K562 (cell line): ENCODE measurements around the gene SYVN1. TPM values are rescaled to one million over a fixed set of nuclear protein-coding genes. Genes with fewer than 3 reads are reported as not detected.

Source experiments
- ATAC-seq: fragments of 200-7000 bp; cut with Tn5 transposase; 3 replicates; pipeline ENCODE4 v1.9.1; 2020; ENCODE audit warnings: moderate library complexity
- BruUV-seq: library from RNA; stranded (reverse); fragments of 400-500 nt; replicated peaks from 2 replicates; lab custom pipeline; 2021; lab: Mats Ljungman, UMichigan
- CTCF ChIA-PET: fragments of 300-600 bp; formaldehyde crosslinking; extraction: SDS; loops from one replicate; lab custom pipeline; 2021; ENCODE audit warnings: low intra/inter-chr PET ratio; lab: Yijun Ruan, JAX
- POLR2A ChIA-PET: fragments of 300-600, 350-650 bp; sonication (Branson Sonifier 250); formaldehyde crosslinking; extraction: SDS; loops from one replicate; lab custom pipeline; 2021; ENCODE audit warnings: antibody characterized with exemption, inconsistent platforms; lab: Yijun Ruan, JAX
- DNase-seq, 4 experiments: peaks; one replicate each; pipeline versions ENCODE4 v3.0.0 to v3.0.0-alpha.2; 2011 to 2018; ENCODE audit warnings: low spot score in 3 of 4, mixed read lengths in 3 of 4; ENCODE audit errors: extremely low read depth in 1 of 4
- FAIRE-seq: peaks from 2 replicates; lab custom pipeline; 2011; peaks lifted over from hg19 to GRCh38; lab: Jason Lieb, UNC
- H2AFZ ChIP-seq: 2 replicates; pipeline ENCODE4 v1.6.0; 2011; ENCODE audit warnings: low read depth, low read length, control low read depth, inconsistent platforms
- H3K27ac ChIP-seq: fragments of 200-600 bp; 3 replicates; pipeline ENCODE4 v1.8.0; 2011; ENCODE audit warnings: low read depth, mild to moderate bottlenecking, control low read depth, inconsistent platforms, low read length, moderate library complexity, mixed read lengths; ENCODE audit errors: extremely low read depth
- H3K27me3 ChIP-seq, 2 experiments: fragments of 300-600 bp in 1 of 2; 2 replicates in 1 of 2; 3 replicates in 1 of 2; pipeline versions ENCODE4 v1.6.0 to v1.8.0; 2011; ENCODE audit warnings: inconsistent platforms in 2 of 2, low read length in 2 of 2, mild to moderate bottlenecking in 1 of 2, mixed read lengths in 1 of 2, moderate library complexity in 1 of 2; ENCODE audit not compliant: control insufficient read depth in 2 of 2, insufficient read depth in 2 of 2
- H3K36me3 ChIP-seq: fragments of 300-600 bp; 3 replicates; pipeline ENCODE4 v1.8.0; 2011; ENCODE audit warnings: mild to moderate bottlenecking, low read length, inconsistent platforms; ENCODE audit not compliant: control insufficient read depth, insufficient read depth
- H3K4me1 ChIP-seq, 2 experiments: fragments of 200-600 bp in 1 of 2; replicated peaks in 1 of 2; 2 replicates in 1 of 2; 3 replicates in 1 of 2; pipeline versions ENCODE4 v1.5.1 to v1.8.0; 2011; ENCODE audit warnings: inconsistent platforms in 2 of 2, low read length in 2 of 2, mild to moderate bottlenecking in 1 of 2, mixed read lengths in 1 of 2, moderate library complexity in 1 of 2; ENCODE audit not compliant: control insufficient read depth in 2 of 2, insufficient read depth in 2 of 2
- H3K4me2 ChIP-seq: 2 replicates; pipeline ENCODE4 v1.6.1; 2011; ENCODE audit warnings: low read length, control low read depth, inconsistent platforms, mixed read lengths; ENCODE audit not compliant: insufficient read depth
- H3K4me3 ChIP-seq: fragments of 200-600 bp; sonication (generic), shearing (Covaris generic); 2 replicates; pipeline ENCODE4 v1.5.1; 2016; ENCODE audit warnings: control low read depth, inconsistent platforms
- H3K79me2 ChIP-seq: fragments of 200-600 bp; 3 replicates; pipeline ENCODE4 v1.8.0; 2011; ENCODE audit warnings: low read length, inconsistent platforms; ENCODE audit not compliant: control insufficient read depth, insufficient read depth
- H3K9ac ChIP-seq, 2 experiments: 2 replicates each; pipeline versions ENCODE4 v1.6.0 to v1.6.1; 2011; ENCODE audit warnings: low read depth in 2 of 2, low read length in 2 of 2, control low read depth in 1 of 2, inconsistent platforms in 1 of 2, mild to moderate bottlenecking in 1 of 2, mixed read lengths in 1 of 2; ENCODE audit not compliant: insufficient read depth in 1 of 2
- H3K9me1 ChIP-seq: one replicate; pipeline ENCODE4 v1.6.0; 2011; ENCODE audit warnings: inconsistent platforms, mild to moderate bottlenecking, low read length, moderate library complexity; ENCODE audit not compliant: control insufficient read depth, insufficient read depth
- H3K9me3 ChIP-seq: replicated peaks from 2 replicates; pipeline ENCODE4 v1.5.1; 2011; ENCODE audit warnings: low read depth, low read length, inconsistent platforms; ENCODE audit not compliant: control insufficient read depth, insufficient read depth
- H4K20me1 ChIP-seq: replicated peaks from 2 replicates; pipeline ENCODE4 v1.6.1; 2011; ENCODE audit warnings: low read length, inconsistent platforms, mixed read lengths; ENCODE audit not compliant: control insufficient read depth, insufficient read depth
- DACH1 ChIP-seq: fragments of 450-650 bp; IDR thresholded peaks from 2 replicates; pipeline ENCODE4 v1.6.1; 2018; ENCODE audit not compliant: partially characterized antibody
- EZH2 ChIP-seq: IDR thresholded peaks from 2 replicates; pipeline ENCODE4 v1.6.1; 2012; ENCODE audit warnings: low read depth, mild to moderate bottlenecking, inconsistent platforms, low read length, borderline replicate concordance
- FOXA1 ChIP-seq: fragments of 450-650 bp; IDR thresholded peaks from 2 replicates; pipeline ENCODE4 v1.6.1; 2016; ENCODE audit warnings: mild to moderate bottlenecking, borderline replicate concordance
- GABPA ChIP-seq: fragments of 200-800 bp; sonication (Bioruptor generic); conservative IDR thresholded peaks from 2 replicates; pipeline ENCODE4 v1.6.1; 2016; ENCODE audit warnings: low read depth, missing genetic modification characterization, missing compliant biosample characterization
- HNRNPL ChIP-seq: fragments of 200-400 bp; formaldehyde crosslinking; IDR thresholded peaks from 2 replicates; pipeline ENCODE4 v1.6.1; 2017; ENCODE audit warnings: low read depth, mild to moderate bottlenecking, low read length
- POU5F1 ChIP-seq: fragments of 150-350 bp; IDR thresholded peaks from 2 replicates; pipeline ENCODE4 v1.6.1; 2014; ENCODE audit warnings: borderline replicate concordance, low read length, low read depth, mild to moderate bottlenecking; ENCODE audit not compliant: partially characterized antibody
- TFE3 ChIP-seq: fragments of 450-650 bp; formaldehyde crosslinking; IDR thresholded peaks from 2 replicates; pipeline ENCODE4 v1.4.0; 2020; ENCODE audit warnings: mild to moderate bottlenecking, mixed read lengths
- ZNF175 ChIP-seq: fragments of 200-800 bp; sonication (Bioruptor generic); IDR thresholded peaks from 2 replicates; pipeline ENCODE4 v1.6.1; 2016; ENCODE audit warnings: low read depth, mild to moderate bottlenecking, missing genetic modification characterization, missing compliant biosample characterization
- ZNF184 ChIP-seq: sonication (generic); formaldehyde crosslinking; IDR thresholded peaks from 2 replicates; pipeline ENCODE4 v1.5.0; 2020; ENCODE audit warnings: missing genetic modification reagents
- ZNF668 ChIP-seq: fragments of 250-450 bp; sonication (Bioruptor Pico); IDR thresholded peaks from 2 replicates; pipeline ENCODE4 v1.8.0; 2022; ENCODE audit warnings: mild to moderate bottlenecking, inconsistent platforms
- WGBS: fragments of 100-300 bp; shearing (Covaris generic); methylation state at CpG from one replicate; pipeline ENCODE4 v1.1.6; 2016; ENCODE audit warnings: low coverage, mixed read lengths; ENCODE audit not compliant: insufficient coverage; ENCODE audit errors: missing lambda C conversion rate; 5-methylcytosine and 5-hydroxymethylcytosine counted together
- in situ Hi-C: fragments of 300-500 bp; cut with MboI; formaldehyde crosslinking; loops from 4 replicates; pipeline ENCODE4 v1.15.0; 2018; ENCODE audit warnings: inconsistent platforms, mixed read lengths
- intact Hi-C: fragments of 100-400 bp; cut with micrococcal nuclease; formaldehyde crosslinking; loops from 2 replicates; pipeline ENCODE4 v1.14.2; 2022
- polyA plus RNA-seq, 8 experiments: library from polyadenylated mRNA; depleted of rRNA in 4 of 8; stranded (reverse) in 5 of 8; unstranded in 3 of 8; fragments of >200 nt; fragmentation: Nextera tagmentation in 2 of 8; fragmentation: Illumina TruSeq in 1 of 8; extraction: Ambion mirVana in 2 of 8; extraction: Trizol in 1 of 8; gene quantifications; 2 replicates each; pipeline versions ENCODE4 v1.2.1 to v1.2.3, GENCODE V29; 2011 to 2014; ENCODE audit warnings: inconsistent platforms in 1 of 8, missing spikeins in 1 of 8
- total RNA-seq, 7 experiments: library from RNA; depleted of rRNA in 6 of 7; stranded (reverse); fragments of >200 nt in 6 of 7; fragmentation: Illumina TruSeq in 2 of 7; extraction: Trizol in 2 of 7; gene quantifications; 2 replicates each; pipeline versions ENCODE4 v1.2.1 to v1.2.3, GENCODE V29; 2011 to 2021; ENCODE audit warnings: low replicate concordance in 1 of 7

Gene SYVN1
- total and polyA plus RNA-seq, 9 of the 15 experiments (the other 6 are each of a cell fraction or from before 2014, with no cell fraction given) = 0.41 to 47.4 (median 9.9) TPM

GRCh38 chr11:65102142-65103095, 31.9 kb downstream of the SYVN1 start:
- H2AFZ ChIP-seq = no peak overlapping the region
- WGBS = 85% methylated on average over 8 of the region's 8 CpGs
- peaks cover 27% of the 10 kb centered on the region; the same call in 2 of the 3 replicates for H3K36me3 ChIP-seq
- BruUV-seq = no TSS peak
- H3K4me3 ChIP-seq = no peak overlapping the region
- ChIA-PET CTCF (no interaction called here), POLR2A (interaction anchor here (0.6 to 1.2 kb wide), 4 partner anchors 9 to 160 kb away, joined by 3 to 4 read pairs (median 3); partner anchors contain the start of genes FAU, MRPL49 and TM7SF2)
- no peaks in the 10 kb centered on the region for H3K9me1 ChIP-seq
- H3K9me3 ChIP-seq = no peaks in the 10 kb centered on the region
- intact Hi-C loops = no loop called here
- H4K20me1 ChIP-seq = no peaks in the 10 kb centered on the region
- no peak for TF ChIP-seq HNRNPL
- no peak for TF ChIP-seq POU5F1
- no peak for TF ChIP-seq ZNF184
- TF ChIP-seq ZNF668 (CRISPR knock-in tag) = no peak
- no peak for TF ChIP-seq ZNF175 (CRISPR knock-in tag)
- no peak for TF ChIP-seq DACH1
- TF ChIP-seq TFE3 = no peak
- no peak for TF ChIP-seq GABPA
- no peak for TF ChIP-seq EZH2
- TF ChIP-seq FOXA1 = no peak
- no peak overlapping the region for H3K9ac ChIP-seq
- no peak overlapping the region for H3K27ac ChIP-seq
- H3K4me1 ChIP-seq = peaks cover 3 to 5% of the 10 kb centered on the region in 2 experiments; a peak in 3 of 5 replicates
- in situ Hi-C loops = no loop called here
- peaks cover 13% of the 10 kb centered on the region; the same call in 1 of the 3 replicates for H3K79me2 ChIP-seq
- H3K4me2 ChIP-seq = no peak overlapping the region
- FAIRE-seq (peak; percentile 54), ATAC-seq (no peak), DNase-seq (no peak)
- H3K27me3 ChIP-seq = no peaks in the 10 kb centered on the region
